HS-5 (cell line): ENCODE data around the gene PEX1.
"Not testable (repeated sequence)": the region's sequence is repeated elsewhere in the genome, so short reads cannot be mapped to it uniquely, and the experiment has no call there.

Experiments used
- DNase-seq: peaks from one replicate; pipeline ENCODE4 v3.0.0-alpha.2; 2012; ENCODE audit warnings: low read depth

Gene PEX1

DNA sequence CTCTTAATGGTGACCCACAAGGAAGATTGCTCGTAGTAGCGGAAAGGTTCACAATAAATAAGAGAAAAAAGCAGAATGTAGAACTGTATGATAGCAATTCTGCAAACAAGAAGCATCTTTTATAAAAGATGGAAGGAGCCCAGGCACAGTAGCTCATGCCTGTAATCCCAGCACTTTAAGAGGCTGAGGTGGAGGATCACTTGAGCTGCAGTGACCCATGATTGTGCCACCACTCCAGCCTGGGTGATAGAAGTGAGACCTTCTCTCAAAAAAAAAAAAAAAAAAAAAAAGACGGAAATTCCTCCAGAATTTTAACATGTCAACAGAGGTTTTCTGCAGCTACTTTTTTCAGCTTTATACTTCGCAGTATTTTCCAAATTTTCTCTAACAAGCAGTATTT is 67.8 kb downstream of the PEX1 start:
- DNase-seq, result no peak

- DNase-seq, result no peak
Observed at GRCh38 chr7:92460109-92460508, 68.2 kb downstream of the PEX1 start.

DNA sequence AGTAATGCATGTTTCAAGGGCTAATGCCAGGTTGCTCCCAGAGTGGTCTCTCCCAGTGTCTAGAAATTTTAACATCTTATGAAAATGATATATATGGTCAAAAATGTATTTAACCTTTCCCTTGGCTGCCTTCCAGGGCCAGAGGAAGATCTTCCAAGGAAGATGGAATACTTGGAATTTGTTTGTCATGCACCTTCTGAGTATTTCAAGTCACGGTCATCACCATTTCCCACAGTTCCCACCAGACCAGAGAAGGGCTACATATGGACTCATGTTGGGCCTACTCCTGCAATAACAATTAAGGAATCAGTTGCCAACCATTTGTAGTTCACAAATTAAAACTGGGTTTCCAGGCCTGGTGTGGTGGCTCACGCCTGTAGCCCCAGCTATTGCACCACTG is 72.1 kb downstream of the PEX1 start:
- DNase-seq, result peak; percentile 48

DNA sequence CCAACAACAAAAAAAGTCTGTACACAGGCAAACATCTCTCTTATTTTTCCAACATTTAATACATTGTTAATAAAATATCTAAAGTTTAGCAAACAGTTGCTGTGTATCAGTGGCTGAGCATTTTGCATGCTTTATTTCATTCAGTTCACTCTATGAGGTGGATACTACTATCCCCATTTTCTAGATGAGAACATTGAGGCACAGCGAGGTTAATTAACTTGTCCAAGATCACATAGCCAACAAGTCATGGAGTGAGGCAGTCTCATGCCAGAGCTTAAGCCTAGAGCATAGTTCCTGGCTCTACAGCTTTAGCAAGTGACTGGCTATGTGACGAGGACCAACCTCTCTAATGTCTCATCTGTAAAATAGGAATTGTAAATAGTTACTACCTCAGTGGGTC is 76.7 kb downstream of the PEX1 start:
- DNase-seq, result no peak

DNA sequence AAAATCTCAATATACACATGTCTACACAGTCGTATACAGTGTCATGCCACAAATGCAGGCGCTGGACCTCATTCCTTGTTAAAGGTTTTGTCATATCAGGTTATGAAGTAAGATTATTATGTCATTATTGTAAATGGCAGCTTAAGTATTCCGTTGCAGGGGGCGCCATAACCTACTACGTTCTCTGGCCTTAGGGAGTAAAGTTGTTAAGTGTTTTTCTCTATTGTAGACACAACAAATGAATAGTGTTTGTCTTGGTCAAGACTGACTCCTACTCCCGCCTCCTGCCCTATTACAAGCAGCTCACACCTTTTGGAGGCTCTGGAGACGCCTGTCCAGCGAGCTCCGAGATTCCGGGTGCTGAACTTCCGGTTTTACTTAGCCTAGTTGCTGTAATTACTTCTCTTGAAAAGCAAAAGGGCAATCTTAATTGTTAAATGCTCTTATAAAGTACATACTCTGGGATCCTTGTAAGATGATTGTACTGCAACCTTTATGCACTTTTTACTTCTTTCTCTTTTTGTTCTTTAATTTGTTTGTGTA is 80.0 kb downstream of the PEX1 start:
- DNase-seq, result peak; percentile 11

DNA sequence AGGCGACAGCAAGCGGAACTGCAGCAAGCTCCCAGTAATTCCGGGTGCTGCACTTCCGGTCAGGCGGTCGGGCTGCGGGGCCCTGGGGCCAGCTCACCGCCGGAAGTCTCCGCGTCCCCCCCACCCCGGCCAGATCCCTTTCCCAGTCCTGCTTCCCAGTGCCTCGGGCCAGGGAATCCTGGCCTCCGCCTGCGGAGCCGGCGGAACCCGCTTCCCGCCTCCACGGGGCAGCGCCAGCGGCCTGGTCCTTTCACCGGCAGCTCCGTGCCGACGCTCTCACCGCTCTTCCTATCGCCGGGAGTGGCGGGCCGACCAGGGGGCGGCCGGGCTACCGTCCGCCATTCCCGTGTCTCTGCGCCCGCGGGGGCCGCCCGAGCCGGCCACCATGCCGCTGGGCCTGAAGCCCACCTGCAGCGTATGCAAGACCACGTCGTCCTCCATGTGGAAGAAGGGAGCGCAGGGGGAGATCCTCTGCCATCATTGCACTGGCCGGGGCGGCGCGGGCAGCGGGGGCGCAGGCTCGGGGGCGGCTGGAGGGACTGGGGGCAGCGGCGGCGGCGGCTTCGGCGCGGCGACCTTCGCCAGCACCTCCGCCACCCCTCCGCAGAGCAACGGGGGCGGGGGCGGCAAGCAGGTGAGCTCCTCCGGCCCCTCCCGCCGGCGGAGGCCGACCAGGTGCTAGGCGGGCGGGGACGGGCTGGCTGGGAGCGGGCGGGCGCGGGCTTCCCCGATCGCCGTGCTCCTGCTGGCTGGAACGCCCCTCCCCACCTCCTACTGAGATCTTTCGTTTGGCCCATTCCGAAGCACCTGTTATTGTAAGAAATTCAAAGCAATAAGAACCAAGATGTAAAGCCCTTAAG is 80.7 kb downstream of the PEX1 start, which contains the start of gene GATAD1:
Gene GATAD1, plus strand, starts transcription at position 138 of the 860 bp plus-strand sequence. Its CDS starts 248 bp downstream, at position 386.
- DNase-seq, result peak; percentile 52

DNA sequence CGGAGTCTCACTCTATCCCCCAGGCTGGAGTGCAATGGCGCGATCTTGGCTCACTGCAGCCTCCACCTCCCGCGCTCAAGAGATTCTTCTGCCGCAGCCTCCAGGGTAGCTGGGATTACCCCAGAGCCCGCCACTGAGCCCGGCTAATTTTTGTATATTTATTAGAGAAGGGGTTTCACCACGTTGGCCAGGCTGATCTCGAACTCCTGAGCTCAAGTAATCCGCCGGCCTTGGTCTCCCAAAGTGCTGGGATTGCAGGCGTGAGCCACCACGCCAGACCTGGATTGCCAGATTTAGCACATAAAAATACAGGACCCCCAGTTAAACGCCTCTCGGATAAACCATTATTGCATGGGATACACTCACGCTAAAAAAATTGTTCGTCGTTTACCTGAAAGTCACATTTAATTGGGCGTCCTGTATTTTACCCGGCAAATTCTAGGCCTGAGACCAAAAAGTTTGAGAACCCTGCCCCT is 81.4 kb downstream of the PEX1 start:
- no peak for DNase-seq

DNA sequence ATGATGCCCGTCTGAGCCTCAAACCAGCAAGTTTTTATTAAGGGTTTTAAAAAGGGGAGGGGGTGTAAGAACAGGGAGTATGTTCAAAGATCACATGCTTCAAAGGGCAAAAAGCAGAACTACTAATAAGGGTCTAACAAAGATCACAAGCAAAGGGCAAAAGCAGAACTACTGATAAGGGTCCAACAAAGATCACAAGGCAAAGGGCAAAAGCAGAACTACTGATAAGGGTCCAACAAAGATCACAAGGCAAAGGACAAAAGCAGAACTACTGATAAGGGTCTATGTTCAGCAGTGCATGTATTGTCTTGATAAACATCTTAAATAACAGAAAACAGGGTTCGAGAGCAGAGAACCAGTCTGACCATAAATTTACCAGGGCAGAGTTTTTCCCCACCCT is 85.6 kb downstream of the PEX1 start:
- DNase-seq, result not testable (repeated sequence)

DNA sequence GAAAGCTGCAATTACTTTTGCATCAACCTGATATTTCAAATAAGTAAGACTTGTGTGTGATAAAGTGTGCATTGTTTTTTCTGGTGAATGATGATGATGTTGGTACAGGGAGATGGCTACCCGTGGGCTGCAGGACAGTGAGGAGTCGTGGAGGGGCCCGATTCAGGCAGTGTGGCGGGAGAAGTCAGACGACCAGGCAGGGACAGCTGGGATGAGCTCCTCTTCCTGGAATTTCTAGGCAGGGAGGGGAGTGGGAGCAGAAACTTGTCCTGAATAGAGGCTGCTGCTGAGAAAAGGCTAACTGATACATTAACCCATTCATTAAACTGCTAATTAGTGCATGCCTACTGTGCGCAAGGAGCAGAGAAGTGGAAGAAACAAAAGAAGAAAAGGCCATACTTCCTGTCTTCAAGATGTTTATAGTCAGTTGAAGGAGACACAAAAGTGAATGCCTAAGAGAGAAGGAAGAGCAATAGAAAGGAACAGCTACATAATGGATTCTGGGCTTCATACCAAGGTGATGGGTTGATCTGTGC is 90.3 kb downstream of the PEX1 start:
- DNase-seq, result no peak
